Naive thymus-derived CD8-positive, alpha-beta T cell (primary cell): Measurements from ENCODE around the gene ZNF14. TPM values are rescaled to one million over a fixed set of nuclear protein-coding genes. Genes with fewer than 3 reads are reported as not detected.
"Not testable (repeated sequence)": the region's sequence is repeated elsewhere in the genome, so short reads cannot be mapped to it uniquely, and the experiment has no call there.

ENCODE experiments used
- ATAC-seq, 2 donors: fragments of 150-1000 bp; cut with Tn5 transposase in 1 of 2; sonication (Bioruptor Pico), chemical (Tn5 transposase) in 1 of 2; 1 replicate in 1 of 2; 2 replicates in 1 of 2; pipeline ENCODE4 v1.10.0; 2021; ENCODE audit warnings: mild to moderate bottlenecking in 2 of 2, moderate library complexity in 2 of 2
- POLR2A ChIA-PET: fragments of 350-600 bp; sonication (Branson Sonifier 250); formaldehyde crosslinking; loops from one replicate; lab custom pipeline; 2021; ENCODE audit warnings: antibody characterized with exemption; lab: Charles Lee
- DNase-seq, 10 donors: peaks; one replicate each; pipeline versions ENCODE4 v3.0.0 to v3.0.0-alpha.2; 2020 to 2022
- H3K27ac Mint-ChIP-seq, 10 donors: one replicate each; pipeline ENCODE4 v1.8.0; 2020 to 2022; ENCODE audit warnings: mild to moderate bottlenecking in 10 of 10, mixed read lengths in 10 of 10, moderate library complexity in 4 of 10, inconsistent platforms in 1 of 10
- H3K27me3 Mint-ChIP-seq, 5 donors: one replicate each; pipeline ENCODE4 v1.8.0; 2021 to 2022; ENCODE audit warnings: mixed read lengths in 5 of 5
- H3K36me3 Mint-ChIP-seq, 3 donors: one replicate each; pipeline ENCODE4 v1.8.0; 2020 to 2022; ENCODE audit warnings: mixed read lengths in 3 of 3, mild to moderate bottlenecking in 2 of 3, inconsistent platforms in 1 of 3
- H3K4me1 Mint-ChIP-seq, 4 donors: one replicate each; pipeline ENCODE4 v1.8.0; 2021 to 2022; ENCODE audit warnings: mixed read lengths in 4 of 4
- H3K4me3 Mint-ChIP-seq, 10 donors: one replicate each; pipeline ENCODE4 v1.8.0; 2020 to 2022; ENCODE audit warnings: mild to moderate bottlenecking in 10 of 10, mixed read lengths in 10 of 10, moderate library complexity in 6 of 10, inconsistent platforms in 1 of 10
- H3K9me3 Mint-ChIP-seq, 9 donors: one replicate each; pipeline ENCODE4 v1.8.0; 2020 to 2022; ENCODE audit warnings: mixed read lengths in 9 of 9, mild to moderate bottlenecking in 3 of 9, inconsistent platforms in 1 of 9, moderate library complexity in 1 of 9
- polyA plus RNA-seq, 3 donors: library from polyadenylated mRNA; unstranded; fragments of 300-500 nt; fragmentation: Illumina TruSeq; gene quantifications; one replicate each; pipeline ENCODE4 v1.2.3, GENCODE V29; 2021
- total RNA-seq, 8 experiments: library from RNA in 2 of 8; stranded (reverse) in 2 of 8; gene quantifications; one replicate each; pipeline ENCODE4 v1.2.3 and lab custom pipeline; 2021 to 2026

ZNF14 gene
- total and polyA plus RNA-seq, 5 experiments from 2014 or later = 8.2 to 39.8 (median 16.3) TPM

GRCh38 chr19:19679176-19680073 is 53.5 kb downstream of the ZNF14 start:
- POLR2A ChIA-PET = interaction anchor here (0.6 to 2.7 kb wide), 5 partner anchors 11 to 362 kb away, joined by 3 to 35 read pairs (median 3); partner anchors contain the start of genes LPAR2 and ZNF101
- H3K27me3 Mint-ChIP-seq = no peaks in the 10 kb centered on the region
- ATAC-seq = no peak
- peak in 1 of 10 donors; percentile 18 for DNase-seq
- H3K27ac Mint-ChIP-seq = peak overlapping the region in 3 of 10 donors; percentile 40 to 48 (median 46)
- peaks cover 0 to 95% (median 40%) of the 10 kb centered on the region in 9 donors for H3K9me3 Mint-ChIP-seq
- peaks cover 3 to 19% (median 13%) of the 10 kb centered on the region in 4 donors for H3K4me1 Mint-ChIP-seq
- peaks cover 62 to 91% (median 86%) of the 10 kb centered on the region in 3 donors for H3K36me3 Mint-ChIP-seq
- H3K4me3 Mint-ChIP-seq = peak overlapping the region in 2 of 10 donors; percentile 50 to 54

- peak overlapping the region in 8 of 10 donors; percentile 7 to 63 (median 40) for H3K4me3 Mint-ChIP-seq
- DNase-seq = peak in 1 of 10 donors; percentile 44
- no peaks in the 10 kb centered on the region for H3K27me3 Mint-ChIP-seq
- POLR2A ChIA-PET = interaction anchor here (0.9 to 2.7 kb wide), 3 partner anchors 9 to 10 kb away, joined by 3 to 35 read pairs (median 5); partner anchors contain the start of gene ZNF101
- peaks cover 50 to 89% (median 88%) of the 10 kb centered on the region in 3 donors for H3K36me3 Mint-ChIP-seq
- peak overlapping the region in 4 of 10 donors; percentile 3 to 74 (median 56) for H3K27ac Mint-ChIP-seq
- H3K9me3 Mint-ChIP-seq = peaks cover 0 to 96% (median 29%) of the 10 kb centered on the region in 9 donors
- H3K4me1 Mint-ChIP-seq = peaks cover 5 to 28% (median 18%) of the 10 kb centered on the region in 4 donors
- no peak for ATAC-seq
Observed at GRCh38 chr19:19677579-19677978, 55.3 kb downstream of the ZNF14 start.

GRCh38 chr19:19674315-19674714 is 58.6 kb downstream of the ZNF14 start:
- peak in 1 of 10 donors; percentile 19 for DNase-seq
- peak overlapping the region in 4 of 10 donors; percentile 15 to 72 (median 54) for H3K27ac Mint-ChIP-seq
- H3K4me3 Mint-ChIP-seq = peak overlapping the region in 8 of 10 donors; percentile 19 to 74 (median 62)
- H3K36me3 Mint-ChIP-seq = peaks cover 35 to 95% (median 90%) of the 10 kb centered on the region in 3 donors
- POLR2A ChIA-PET = interaction anchor here (0.6 to 1.3 kb wide), 5 partner anchors 10 to 59 kb away, joined by 3 to 5 read pairs (median 3); partner anchors contain the start of gene ZNF14
- H3K27me3 Mint-ChIP-seq = no peaks in the 10 kb centered on the region
- peaks cover 7 to 54% (median 34%) of the 10 kb centered on the region in 4 donors for H3K4me1 Mint-ChIP-seq
- H3K9me3 Mint-ChIP-seq = peaks cover 0 to 93% (median 19%) of the 10 kb centered on the region in 9 donors
- no peak for ATAC-seq

DNA sequence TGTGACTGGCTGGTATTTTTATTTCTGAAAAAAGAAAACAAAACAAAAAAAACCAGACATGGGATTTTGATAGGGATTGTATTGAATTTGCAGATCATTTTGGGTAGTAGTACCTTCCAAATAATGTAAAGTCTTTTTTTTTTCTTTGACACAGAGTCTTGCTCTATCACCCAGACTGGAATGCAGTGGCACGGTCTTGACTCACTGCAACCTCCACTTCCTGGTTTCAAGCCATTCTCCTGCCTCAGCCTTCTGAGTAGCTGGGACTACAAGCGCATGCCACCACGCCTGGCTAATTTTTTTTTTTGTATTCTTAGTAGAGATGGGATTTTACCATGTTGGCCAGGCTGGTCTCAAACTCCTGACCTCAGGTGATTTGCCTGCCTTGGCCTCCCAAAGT is 60.1 kb downstream of the ZNF14 start:
- H3K4me3 Mint-ChIP-seq = peak overlapping the region in 6 of 10 donors; percentile 15 to 82 (median 37)
- DNase-seq (no peak), ATAC-seq (no peak)
- peak overlapping the region in 2 of 10 donors; percentile 19 to 40 for H3K27ac Mint-ChIP-seq
- POLR2A ChIA-PET = interaction anchor here (0.6 to 12.8 kb wide), 10 partner anchors 9 to 1116 kb away, joined by 3 to 289 read pairs (median 5); partner anchors contain the start of genes ZNF14 and ZNF93
- H3K27me3 Mint-ChIP-seq = peaks cover 0 to 3% (median 0%) of the 10 kb centered on the region in 5 donors
- H3K4me1 Mint-ChIP-seq = peaks cover 11 to 59% (median 41%) of the 10 kb centered on the region in 4 donors
- peaks cover 24 to 82% (median 78%) of the 10 kb centered on the region in 3 donors for H3K36me3 Mint-ChIP-seq
- peaks cover 0 to 85% (median 13%) of the 10 kb centered on the region in 9 donors for H3K9me3 Mint-ChIP-seq

GRCh38 chr19:19670070-19670551 is 62.8 kb downstream of the ZNF14 start:
- H3K4me1 Mint-ChIP-seq = peaks cover 8 to 55% (median 37%) of the 10 kb centered on the region in 4 donors
- POLR2A ChIA-PET = interaction anchor here (0.6 to 12.8 kb wide), 24 partner anchors 8 to 407 kb away, joined by 3 to 289 read pairs (median 18); partner anchors contain the start of genes GATAD2A, GMIP, LPAR2 and NDUFA13
- peaks cover 0 to 68% (median 2%) of the 10 kb centered on the region in 9 donors for H3K9me3 Mint-ChIP-seq
- peaks cover 6 to 55% (median 51%) of the 10 kb centered on the region in 3 donors for H3K36me3 Mint-ChIP-seq
- peaks cover 0 to 3% (median 0%) of the 10 kb centered on the region in 5 donors for H3K27me3 Mint-ChIP-seq
- peak overlapping the region; percentile 93 to 100 (median 96) for H3K27ac Mint-ChIP-seq
- ATAC-seq (no peak), DNase-seq (no peak)
- H3K4me3 Mint-ChIP-seq = peak overlapping the region; percentile 82 to 95 (median 90)

- peak; percentile 68 to 75 for ATAC-seq
- Mint-ChIP-seq H3K4me1 (peaks cover 6 to 54% (median 35%) of the 10 kb centered on the region in 4 donors), H3K27me3 (peaks cover 0 to 3% (median 0%) of the 10 kb centered on the region in 5 donors), H3K4me3 (peak within 1 kb of the TSS; percentile 82 to 95 (median 90)), H3K9me3 (peaks cover 0 to 58% (median 0%) of the 10 kb centered on the region in 9 donors), H3K27ac (peak within 1 kb of the TSS; percentile 93 to 100 (median 97)), H3K36me3 (peaks cover 0 to 41% (median 41%) of the 10 kb centered on the region in 3 donors)
- peak; percentile 88 to 99 (median 95) for DNase-seq
- POLR2A ChIA-PET = interaction anchor here (0.5 to 12.8 kb wide), 58 partner anchors 9 to 1877 kb away, joined by 3 to 289 read pairs (median 5); partner anchors contain the start of genes GATAD2A, GMIP, JUND and LPAR2
Observed at GRCh38 chr19:19668230-19669012, 64.5 kb downstream of the ZNF14 start, which contains the start of gene ZNF101. ZNF101 (plus strand) TSS chr19:19668839; CDS start chr19:19668964, 125 bp downstream.

GRCh38 chr19:19665420-19665948 is 67.4 kb downstream of the ZNF14 start:
- POLR2A ChIA-PET = interaction anchor here (0.6 to 12.8 kb wide), 11 partner anchors 11 to 156 kb away, joined by 3 to 289 read pairs (median 5); partner anchors contain the start of genes LPAR2, ZNF14 and ZNF506
- Mint-ChIP-seq H3K4me3 (peak overlapping the region in 4 of 10 donors; percentile 18 to 41 (median 26)), H3K27ac (peak overlapping the region in 6 of 10 donors; percentile 11 to 56 (median 32)), H3K9me3 (peaks cover 0 to 33% (median 0%) of the 10 kb centered on the region in 9 donors), H3K4me1 (peaks cover 21 to 60% (median 45%) of the 10 kb centered on the region in 4 donors), H3K36me3 (peaks cover 0 to 20% (median 16%) of the 10 kb centered on the region in 3 donors)
- not testable (repeated sequence) for DNase-seq, H3K27me3 Mint-ChIP-seq, ATAC-seq

DNA sequence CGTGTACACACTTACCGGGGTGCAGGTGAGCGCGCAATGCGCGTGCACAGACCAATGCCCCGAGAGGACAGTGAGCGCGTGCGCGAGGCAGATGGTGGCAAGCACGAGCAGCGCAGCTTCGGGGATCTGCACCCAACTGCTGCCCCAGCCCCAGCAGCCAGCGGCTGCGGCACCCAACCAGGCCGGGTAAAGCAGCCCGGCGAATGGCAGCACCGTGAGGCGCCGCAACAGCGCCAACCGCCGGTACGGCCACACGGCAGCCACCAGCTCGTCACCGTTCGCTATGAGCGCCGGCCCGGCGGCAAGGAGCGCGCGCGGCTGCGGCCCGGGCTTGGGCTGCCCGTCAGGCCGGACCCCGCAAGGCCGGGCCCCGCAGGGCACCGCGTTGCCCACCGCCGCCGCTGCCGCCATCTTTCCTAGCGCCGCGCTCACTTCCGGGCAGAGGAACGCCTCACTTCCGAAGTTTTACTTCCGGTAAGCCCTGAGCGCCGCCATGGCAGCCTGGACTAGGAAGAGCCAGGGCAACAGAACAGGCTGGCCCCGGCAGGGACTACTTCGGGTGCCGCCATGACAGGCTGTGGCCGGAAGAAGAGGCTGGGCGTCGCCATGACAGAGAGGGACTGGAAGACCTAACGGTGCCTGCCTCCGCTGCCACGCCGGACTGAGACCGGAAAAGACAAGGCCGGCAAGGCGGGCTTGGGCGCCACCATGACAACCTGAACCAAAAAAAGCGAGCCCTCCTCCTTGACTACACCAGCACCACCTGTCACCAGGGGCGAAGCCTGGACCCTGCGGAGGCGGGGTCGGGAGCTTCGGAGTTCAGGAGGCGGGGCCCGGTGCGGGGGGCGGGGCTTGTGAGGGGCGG is 69.4 kb downstream of the ZNF14 start, which contains the start of gene ATP13A1:
Gene ATP13A1, minus strand, starts transcription at position 421 of the 865 bp plus-strand sequence. Its CDS starts 10 bp downstream, at position 411.
- Mint-ChIP-seq H3K36me3 (peaks cover 0 to 19% (median 6%) of the 10 kb centered on the region in 3 donors), H3K4me1 (peaks cover 23 to 50% (median 40%) of the 10 kb centered on the region in 4 donors), H3K27ac (peak within 1 kb of the TSS; percentile 93 to 100 (median 98)), H3K27me3 (peaks cover 0 to 3% (median 0%) of the 10 kb centered on the region in 5 donors), H3K9me3 (peaks cover 0 to 18% (median 0%) of the 10 kb centered on the region in 9 donors), H3K4me3 (peak within 1 kb of the TSS; percentile 83 to 97 (median 94))
- ATAC-seq = peak; percentile 73 to 76
- POLR2A ChIA-PET = interaction anchor here (0.6 to 12.8 kb wide), 34 partner anchors 9 to 1842 kb away, joined by 3 to 289 read pairs (median 4); partner anchors contain the start of genes GMIP, LPAR2, ZNF14 and ZNF253
- peak; percentile 81 to 98 (median 93) for DNase-seq

DNA sequence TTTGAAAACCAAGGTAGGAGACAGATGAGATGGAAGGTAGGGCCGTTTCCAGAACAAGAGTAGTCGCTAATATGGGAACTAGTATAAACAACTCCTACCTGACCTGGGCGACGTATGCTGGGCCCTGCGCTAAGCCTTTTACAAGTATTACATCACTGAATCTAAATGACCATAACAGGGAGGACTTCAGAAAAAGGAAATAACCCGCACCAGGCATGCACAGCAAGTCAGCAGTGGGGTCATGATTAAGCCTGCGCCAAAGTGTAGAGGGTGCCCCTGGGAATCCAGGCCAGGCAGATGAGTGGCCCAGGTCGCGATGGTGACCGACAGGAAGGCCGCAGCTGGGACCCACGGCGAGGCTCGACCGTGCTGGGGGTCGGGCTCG is 70.0 kb downstream of the ZNF14 start:
- Mint-ChIP-seq H3K27me3 (no peaks in the 10 kb centered on the region), H3K4me3 (peak overlapping the region; percentile 79 to 94 (median 91)), H3K9me3 (peaks cover 0 to 12% (median 0%) of the 10 kb centered on the region in 9 donors), H3K36me3 (peaks cover 0 to 26% (median 9%) of the 10 kb centered on the region in 3 donors), H3K27ac (peak overlapping the region; percentile 88 to 96 (median 93)), H3K4me1 (peaks cover 23 to 49% (median 34%) of the 10 kb centered on the region in 4 donors)
- POLR2A ChIA-PET = interaction anchor here (0.6 to 12.8 kb wide), 22 partner anchors 8 to 238 kb away, joined by 3 to 289 read pairs (median 6); partner anchors contain the start of genes GMIP, LPAR2, ZNF14 and ZNF253
- peak in 1 of 2 donors; percentile 0 for ATAC-seq
- DNase-seq = no peak
